ENCODE measurements around the gene VN1R5.

DNA sequence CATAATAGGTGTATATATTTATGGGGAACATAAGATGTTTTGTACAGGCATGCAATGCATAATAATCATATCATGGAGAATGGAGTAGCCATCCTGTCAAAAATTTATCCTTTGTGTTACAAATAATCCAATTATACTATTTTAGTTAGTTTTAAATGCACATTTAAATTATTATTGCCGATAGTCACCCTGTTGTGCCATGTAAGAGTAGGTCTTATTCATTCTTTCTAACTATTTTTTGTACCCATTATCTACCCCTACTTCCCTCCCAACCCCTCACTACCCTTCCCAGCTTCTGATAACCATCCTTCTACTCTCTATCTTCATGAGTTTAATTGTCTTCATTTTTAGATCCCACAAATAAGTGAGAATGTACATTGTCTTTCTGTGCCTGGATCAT is 8.3 kb upstream of the VN1R5 start:
- TF ChIP-seq, protein P1, sequence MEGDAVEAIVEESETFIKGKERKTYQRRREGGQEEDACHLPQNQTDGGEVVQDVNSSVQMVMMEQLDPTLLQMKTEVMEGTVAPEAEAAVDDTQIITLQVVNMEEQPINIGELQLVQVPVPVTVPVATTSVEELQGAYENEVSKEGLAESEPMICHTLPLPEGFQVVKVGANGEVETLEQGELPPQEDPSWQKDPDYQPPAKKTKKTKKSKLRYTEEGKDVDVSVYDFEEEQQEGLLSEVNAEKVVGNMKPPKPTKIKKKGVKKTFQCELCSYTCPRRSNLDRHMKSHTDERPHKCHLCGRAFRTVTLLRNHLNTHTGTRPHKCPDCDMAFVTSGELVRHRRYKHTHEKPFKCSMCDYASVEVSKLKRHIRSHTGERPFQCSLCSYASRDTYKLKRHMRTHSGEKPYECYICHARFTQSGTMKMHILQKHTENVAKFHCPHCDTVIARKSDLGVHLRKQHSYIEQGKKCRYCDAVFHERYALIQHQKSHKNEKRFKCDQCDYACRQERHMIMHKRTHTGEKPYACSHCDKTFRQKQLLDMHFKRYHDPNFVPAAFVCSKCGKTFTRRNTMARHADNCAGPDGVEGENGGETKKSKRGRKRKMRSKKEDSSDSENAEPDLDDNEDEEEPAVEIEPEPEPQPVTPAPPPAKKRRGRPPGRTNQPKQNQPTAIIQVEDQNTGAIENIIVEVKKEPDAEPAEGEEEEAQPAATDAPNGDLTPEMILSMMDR (IDR thresholded peaks at IDR 0.05), result no peak
- no peak for TF ChIP-seq EP300 (IDR thresholded peaks at IDR 0.05)

All from suprapubic skin (tissue), 3 donors.